ENCODE data around the gene PRX. TPM values are rescaled to one million over a fixed set of nuclear protein-coding genes. Genes with fewer than 3 reads are reported as not detected.

The PRX gene
- total and polyA plus RNA-seq, 9 of the 15 experiments (the other 6 are each of a cell fraction or from before 2014, with no cell fraction given): 0.65 to 3.5 (median 1.7) TPM; not detected in 2

- TF ChIP-seq EZH2 (IDR thresholded peaks at IDR 0.05; ENCODE audit: borderline replicate concordance, low read depth, low read length): no peak
- no peak for TF ChIP-seq KLF13 (tag; IDR thresholded peaks at IDR 0.05; ENCODE audit: borderline replicate concordance, low read depth)
- TF ChIP-seq, protein P1, sequence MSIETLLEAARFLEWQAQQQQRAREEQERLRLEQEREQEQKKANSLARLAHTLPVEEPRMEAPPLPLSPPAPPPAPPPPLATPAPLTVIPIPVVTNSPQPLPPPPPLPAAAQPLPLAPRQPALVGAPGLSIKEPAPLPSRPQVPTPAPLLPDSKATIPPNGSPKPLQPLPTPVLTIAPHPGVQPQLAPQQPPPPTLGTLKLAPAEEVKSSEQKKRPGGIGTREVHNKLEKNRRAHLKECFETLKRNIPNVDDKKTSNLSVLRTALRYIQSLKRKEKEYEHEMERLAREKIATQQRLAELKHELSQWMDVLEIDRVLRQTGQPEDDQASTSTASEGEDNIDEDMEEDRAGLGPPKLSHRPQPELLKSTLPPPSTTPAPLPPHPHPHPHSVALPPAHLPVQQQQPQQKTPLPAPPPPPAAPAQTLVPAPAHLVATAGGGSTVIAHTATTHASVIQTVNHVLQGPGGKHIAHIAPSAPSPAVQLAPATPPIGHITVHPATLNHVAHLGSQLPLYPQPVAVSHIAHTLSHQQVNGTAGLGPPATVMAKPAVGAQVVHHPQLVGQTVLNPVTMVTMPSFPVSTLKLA (conservative IDR thresholded peaks at IDR 0.05): peak; percentile 75 to 90
- no peak for TF ChIP-seq PCBP2 (IDR thresholded peaks at IDR 0.05; ENCODE audit: low read depth, low read length, poor library complexity, severe bottlenecking)
- TF ChIP-seq ZNF311 (CRISPR knock-in tag; IDR thresholded peaks at IDR 0.05): no peak
- TF ChIP-seq ARID3B (CRISPR knock-in tag; IDR thresholded peaks at IDR 0.05; ENCODE audit: borderline replicate concordance): no peak
- peak; percentile 61 for TF ChIP-seq GABPA (tag; conservative IDR thresholded peaks at IDR 0.05; ENCODE audit: low read depth)
- no peak for TF ChIP-seq ELF4 (CRISPR knock-in tag; IDR thresholded peaks at IDR 0.05)
- no peak for TF ChIP-seq MLX (CRISPR knock-in tag; conservative IDR thresholded peaks at IDR 0.05)
- peak; percentile 72 to 80 for TF ChIP-seq RAD21 (CRISPR knock-in tag; conservative IDR thresholded peaks at IDR 0.05 in 1 of 2, IDR thresholded peaks at IDR 0.05 in 1 of 2)
- no peak; the same call in 1 of the 2 replicates for TF ChIP-seq MTA1 (IDR thresholded peaks at IDR 0.05; ENCODE audit: borderline replicate concordance)
Measured at GRCh38 chr19:40420766-40421765, 7.9 kb upstream of the PRX start (continued).
